ENCODE data around the gene RPL7A. TPM values are rescaled to one million over a fixed set of nuclear protein-coding genes. Genes with fewer than 3 reads are reported as not detected.

RPL7A gene
- total RNA-seq, 1 donor from 2014 or later = 2,746 TPM

GRCh38 chr9:133342069-133342406 is 6.0 kb upstream of the RPL7A start:
- Mint-ChIP-seq H3K9me3 (no peaks in the 10 kb centered on the region), H3K4me3 (peak overlapping the region; percentile 53), H3K36me3 (ENCODE audit: low read depth) (peaks cover 10% of the 10 kb centered on the region), H3K27ac (ENCODE audit: unreplicated experiment) (no peak overlapping the region), H3K4me1 (peaks cover 8% of the 10 kb centered on the region), H3K27me3 (ENCODE audit: low read depth) (no peaks in the 10 kb centered on the region)
- TF ChIP-seq CTCF (conservative IDR thresholded peaks at IDR 0.05) = peak; percentile 21
- DNase-seq (ENCODE audit: low read depth, low spot score) = no peak

- TF ChIP-seq CTCF (conservative IDR thresholded peaks at IDR 0.05) = peak; percentile 1
- Mint-ChIP-seq H3K27ac (ENCODE audit: unreplicated experiment) (no peak overlapping the region), H3K9me3 (no peaks in the 10 kb centered on the region), H3K4me1 (peaks cover 10% of the 10 kb centered on the region), H3K4me3 (peak overlapping the region; percentile 53), H3K36me3 (ENCODE audit: low read depth) (peaks cover 10% of the 10 kb centered on the region), H3K27me3 (ENCODE audit: low read depth) (no peaks in the 10 kb centered on the region)
- no peak for DNase-seq (ENCODE audit: low read depth, low spot score)
These were observed 5.4 kb upstream of the RPL7A start for GRCh38 chr9:133342570-133342969.

- peaks cover 21% of the 10 kb centered on the region for H3K36me3 Mint-ChIP-seq (ENCODE audit: low read depth)
- peaks cover 22% of the 10 kb centered on the region for H3K4me1 Mint-ChIP-seq
These were observed 3.9 kb upstream of the RPL7A start for GRCh38 chr9:133344071-133344470.

GRCh38 chr9:133344979-133345378 is 3.0 kb upstream of the RPL7A start:
- H3K4me3 Mint-ChIP-seq = no peak overlapping the region
- H3K27ac Mint-ChIP-seq (ENCODE audit: unreplicated experiment) = no peak overlapping the region
- H3K36me3 Mint-ChIP-seq (ENCODE audit: low read depth) = peaks cover 27% of the 10 kb centered on the region
- H3K9me3 Mint-ChIP-seq = no peaks in the 10 kb centered on the region
- DNase-seq (ENCODE audit: low read depth, low spot score) = no peak
- peaks cover 4% of the 10 kb centered on the region for H3K27me3 Mint-ChIP-seq (ENCODE audit: low read depth)
- peaks cover 31% of the 10 kb centered on the region for H3K4me1 Mint-ChIP-seq
- TF ChIP-seq CTCF (conservative IDR thresholded peaks at IDR 0.05) = no peak

More at GRCh38 chr9:133344071-133344470, 3.9 kb upstream of the RPL7A start:
- no peak for TF ChIP-seq CTCF (conservative IDR thresholded peaks at IDR 0.05)
- peak overlapping the region; percentile 31 for H3K4me3 Mint-ChIP-seq
- no peak for DNase-seq (ENCODE audit: low read depth, low spot score)
- H3K9me3 Mint-ChIP-seq = no peaks in the 10 kb centered on the region
- H3K27ac Mint-ChIP-seq (ENCODE audit: unreplicated experiment) = no peak overlapping the region
- H3K27me3 Mint-ChIP-seq (ENCODE audit: low read depth) = peaks cover 4% of the 10 kb centered on the region

- H3K36me3 Mint-ChIP-seq (ENCODE audit: low read depth) = peaks cover 24% of the 10 kb centered on the region
- no peak overlapping the region for H3K27ac Mint-ChIP-seq (ENCODE audit: unreplicated experiment)
- peaks cover 4% of the 10 kb centered on the region for H3K27me3 Mint-ChIP-seq (ENCODE audit: low read depth)
- H3K4me1 Mint-ChIP-seq = peaks cover 33% of the 10 kb centered on the region
- TF ChIP-seq CTCF (conservative IDR thresholded peaks at IDR 0.05) = no peak
- DNase-seq (ENCODE audit: low read depth, low spot score) = no peak
- no peaks in the 10 kb centered on the region for H3K9me3 Mint-ChIP-seq
- peak overlapping the region; percentile 96 for H3K4me3 Mint-ChIP-seq
These were observed 2.4 kb upstream of the RPL7A start for GRCh38 chr9:133345596-133345995.

All from neural crest cell (in vitro differentiated cells).